Esophagus muscularis mucosa (tissue), 4 donors: ENCODE results near the gene DDR1. TPM values are rescaled to one million over a fixed set of nuclear protein-coding genes. Genes with fewer than 3 reads are reported as not detected.
"Not testable (repeated sequence)": the region's sequence is repeated elsewhere in the genome, so short reads cannot be mapped to it uniquely, and the experiment has no call there.

Experiments used
- DNase-seq: peaks from one replicate; pipeline ENCODE4 v3.0.0-alpha.2; 2017; ENCODE audit errors: extremely low spot score
- H3K27ac ChIP-seq, 4 donors: fragments of 200-600 bp; sonication (generic); replicated peaks in 1 of 4; 1 replicate in 3 of 4; 2 replicates in 1 of 4; pipeline ENCODE4 v1.5.1; 2016 to 2019; ENCODE audit warnings: mild to moderate bottlenecking in 1 of 4
- H3K27me3 ChIP-seq, 4 donors: fragments of 200-600 bp; sonication (generic); one replicate each; pipeline versions ENCODE4 v1.5.1 to v1.6.0; 2016 to 2019
- H3K36me3 ChIP-seq, 4 donors: fragments of 200-600 bp; sonication (generic); one replicate each; pipeline ENCODE4 v1.5.1; 2016 to 2019
- H3K4me1 ChIP-seq, 4 donors: fragments of 200-600 bp; sonication (generic); one replicate each; pipeline ENCODE4 v1.5.1; 2016 to 2019
- H3K4me3 ChIP-seq, 4 donors: fragments of 200-600 bp; sonication (generic); 1 replicate in 2 of 4; 2 replicates in 2 of 4; pipeline ENCODE4 v1.5.1; 2016 to 2019; ENCODE audit warnings: mild to moderate bottlenecking in 4 of 4, moderate library complexity in 1 of 4
- H3K9me3 ChIP-seq, 4 donors: fragments of 200-600 bp; sonication (generic); 1 replicate in 3 of 4; 2 replicates in 1 of 4; pipeline ENCODE4 v1.5.1; 2016 to 2019
- CTCF ChIP-seq, 3 experiments: fragments of 200-600 bp in 2 of 3; fragments of 450-650 bp in 1 of 3; sonication (generic) in 2 of 3; IDR thresholded peaks; one replicate each; pipeline ENCODE4 v1.5.1; 2017 to 2019; ENCODE audit warnings: antibody characterized with exemption in 3 of 3, mild to moderate bottlenecking in 2 of 3, moderate library complexity in 1 of 3
- EP300 ChIP-seq: sonication (generic); formaldehyde crosslinking; IDR thresholded peaks from one replicate; pipeline ENCODE4 v1.6.1; 2017; ENCODE audit warnings: antibody characterized with exemption
- POLR2A ChIP-seq: fragments of 450-650 bp; IDR thresholded peaks from one replicate; pipeline ENCODE4 v1.6.1; 2017; ENCODE audit warnings: antibody characterized with exemption, moderate library complexity, mild to moderate bottlenecking, low read depth
- POLR2AphosphoS5 ChIP-seq, 2 donors: sonication (generic); formaldehyde crosslinking; IDR thresholded peaks; one replicate each; pipeline ENCODE4 v1.6.1; 2017; ENCODE audit warnings: antibody characterized with exemption in 2 of 2
- WGBS: methylation state at CpG from one replicate; pipeline ENCODE4 v1.1.5; 2018; 5-methylcytosine and 5-hydroxymethylcytosine counted together
- intact Hi-C: fragments of 100-400 bp; cut with DNase I; formaldehyde crosslinking; loops from one replicate; pipeline ENCODE4 v1.15.1; 2023
- total RNA-seq, 4 donors: library from RNA; depleted of rRNA; stranded (reverse); fragments of >200 nt; gene quantifications; one replicate each; pipeline versions ENCODE4 v1.1.0 to v1.2.1, GENCODE V29; 2016

DDR1 gene
- total RNA-seq, 4 donors from 2014 or later: 10.4 to 37.9 (median 23.3) TPM

GRCh38 chr6:30917487-30917886 is 33.2 kb downstream of the DDR1 start:
- DNase-seq: no peak
- Histone ChIP-seq H3K4me1 (peaks cover 19 to 30% (median 27%) of the 10 kb centered on the region in 4 donors), H3K27me3 (no peaks in the 10 kb centered on the region), H3K27ac (no peak overlapping the region), H3K4me3 (no peak overlapping the region), H3K36me3 (peaks cover 16 to 69% (median 58%) of the 10 kb centered on the region in 4 donors), H3K9me3 (no peaks in the 10 kb centered on the region)
- TF ChIP-seq CTCF (IDR thresholded peaks at IDR 0.05) (no peak), EP300 (no peak), POLR2A (no peak)
- intact Hi-C loops: no loop called here
- WGBS: 91% methylated on average over 8 of the region's 8 CpGs

- no peak overlapping the region for H3K4me3 ChIP-seq
- H3K36me3 ChIP-seq: peaks cover 16 to 74% (median 65%) of the 10 kb centered on the region in 4 donors
- intact Hi-C loops: loop anchor here (2.0 kb wide), 1 partner anchor 160 kb away; no protein-coding TSS in a partner anchor
- WGBS: 93% methylated on average over 8 of the region's 8 CpGs
- peaks cover 14 to 23% (median 20%) of the 10 kb centered on the region in 4 donors for H3K4me1 ChIP-seq
- no peak overlapping the region for H3K27ac ChIP-seq
- no peak for TF ChIP-seq EP300
- TF ChIP-seq POLR2A: no peak
- TF ChIP-seq CTCF (IDR thresholded peaks at IDR 0.05): no peak
- TF ChIP-seq POLR2AphosphoS5 (IDR thresholded peaks at IDR 0.05): no peak
- no peaks in the 10 kb centered on the region for H3K9me3 ChIP-seq
- no peak for DNase-seq
- no peaks in the 10 kb centered on the region for H3K27me3 ChIP-seq
These were observed 34.4 kb downstream of the DDR1 start for GRCh38 chr6:30918670-30919069.

- no peak overlapping the region for H3K27ac ChIP-seq
- peaks cover 0 to 8% (median 0%) of the 10 kb centered on the region in 4 donors for H3K4me1 ChIP-seq
- DNase-seq: no peak
- H3K27me3 ChIP-seq: no peaks in the 10 kb centered on the region
- TF ChIP-seq CTCF (IDR thresholded peaks at IDR 0.05) (no peak), POLR2AphosphoS5 (IDR thresholded peaks at IDR 0.05) (no peak), POLR2A (no peak), EP300 (no peak)
- no peak overlapping the region for H3K4me3 ChIP-seq
- H3K9me3 ChIP-seq: no peaks in the 10 kb centered on the region
- 86% methylated on average over 6 of the region's 7 CpGs for WGBS
- H3K36me3 ChIP-seq: peaks cover 24 to 96% (median 90%) of the 10 kb centered on the region in 4 donors
- intact Hi-C loops: no loop called here
These were observed 38.1 kb downstream of the DDR1 start for GRCh38 chr6:30922447-30922852.

GRCh38 chr6:30924040-30924627 is 39.8 kb downstream of the DDR1 start:
- WGBS: 98% methylated on average over 7 of the region's 9 CpGs
- H3K27me3 ChIP-seq, intact Hi-C loops, H3K4me3 ChIP-seq, DNase-seq, H3K27ac ChIP-seq, H3K4me1 ChIP-seq, H3K9me3 ChIP-seq: not testable (repeated sequence)
- H3K36me3 ChIP-seq: peaks cover 24 to 79% (median 74%) of the 10 kb centered on the region in 4 donors

GRCh38 chr6:30926644-30927043 is 42.3 kb downstream of the DDR1 start:
- WGBS: 89% methylated on average over 4 of the region's 4 CpGs
- no peak for DNase-seq
- peaks cover 0 to 9% (median 4%) of the 10 kb centered on the region in 4 donors for H3K9me3 ChIP-seq
- TF ChIP-seq CTCF (IDR thresholded peaks at IDR 0.05) (no peak), POLR2A (no peak), POLR2AphosphoS5 (IDR thresholded peaks at IDR 0.05) (no peak), EP300 (no peak)
- no peaks in the 10 kb centered on the region for H3K27me3 ChIP-seq
- H3K4me1 ChIP-seq: peaks cover 0 to 8% (median 0%) of the 10 kb centered on the region in 4 donors
- no peak overlapping the region for H3K4me3 ChIP-seq
- H3K27ac ChIP-seq: no peak overlapping the region
- H3K36me3 ChIP-seq: peaks cover 13 to 54% (median 50%) of the 10 kb centered on the region in 4 donors
- intact Hi-C loops: no loop called here

- H3K4me3 ChIP-seq, intact Hi-C loops, H3K4me1 ChIP-seq, DNase-seq, H3K27me3 ChIP-seq, H3K9me3 ChIP-seq, H3K27ac ChIP-seq: not testable (repeated sequence)
- WGBS: 98% methylated on average over 3 of the region's 3 CpGs
- peaks cover 8 to 50% (median 45%) of the 10 kb centered on the region in 4 donors for H3K36me3 ChIP-seq
These were observed 42.8 kb downstream of the DDR1 start for GRCh38 chr6:30927080-30927479.
